Measurements from ENCODE around the gene HLA-F.

Gene HLA-F

GRCh38 chr6:29723262-29723665 lies at the start of gene HLA-F:
HLA-F (plus strand) TSS chr6:29723434; CDS start chr6:29723464, 30 bp downstream.
- DNase-seq (ENCODE audit: low read depth), result peak; percentile 69

GRCh38 chr6:29674008-29674407 lies 49.2 kb upstream of the HLA-F start:
- no peak for DNase-seq (ENCODE audit: low read depth)

GRCh38 chr6:29675561-29675960 lies 47.7 kb upstream of the HLA-F start:
- no peak for DNase-seq (ENCODE audit: low read depth)

GRCh38 chr6:29676981-29677601 lies 46.1 kb upstream of the HLA-F start:
- no peak for DNase-seq (ENCODE audit: low read depth)

GRCh38 chr6:29678114-29678513 lies 45.1 kb upstream of the HLA-F start:
- no peak for DNase-seq (ENCODE audit: low read depth)

GRCh38 chr6:29679962-29680361 lies 43.3 kb upstream of the HLA-F start:
- no peak for DNase-seq (ENCODE audit: low read depth)

- DNase-seq (ENCODE audit: low read depth), result no peak
These were observed 42.8 kb upstream of the HLA-F start for GRCh38 chr6:29680416-29680815.

GRCh38 chr6:29680904-29681303 lies 42.3 kb upstream of the HLA-F start, which contains the start of gene ZFP57:
ZFP57 (minus strand) TSS chr6:29681152; CDS start chr6:29677003, 4,149 bp downstream.
- no peak for DNase-seq (ENCODE audit: low read depth)

- no peak for DNase-seq (ENCODE audit: low read depth)
These were observed 41.4 kb upstream of the HLA-F start for GRCh38 chr6:29681811-29682210.

GRCh38 chr6:29685718-29686326 lies 37.4 kb upstream of the HLA-F start:
- no peak for DNase-seq (ENCODE audit: low read depth)

- no peak for DNase-seq (ENCODE audit: low read depth)
These were observed 28.6 kb upstream of the HLA-F start for GRCh38 chr6:29694637-29695036.

GRCh38 chr6:29696147-29697125 lies 26.8 kb upstream of the HLA-F start:
- DNase-seq (ENCODE audit: low read depth), result no peak

- DNase-seq (ENCODE audit: low read depth), result peak; percentile 60
These were observed 20.6 kb upstream of the HLA-F start for GRCh38 chr6:29702519-29703103.

GRCh38 chr6:29705389-29706231 lies 17.6 kb upstream of the HLA-F start:
- DNase-seq (ENCODE audit: low read depth), result no peak

- DNase-seq (ENCODE audit: low read depth), result no peak
These were observed 14.6 kb upstream of the HLA-F start for GRCh38 chr6:29708432-29709179.

- no peak for DNase-seq (ENCODE audit: low read depth)
These were observed 14.0 kb upstream of the HLA-F start for GRCh38 chr6:29709188-29709587.

GRCh38 chr6:29710281-29710941 lies 12.8 kb upstream of the HLA-F start:
- DNase-seq (ENCODE audit: low read depth), result no peak

GRCh38 chr6:29720863-29721262 lies 2.4 kb upstream of the HLA-F start:
- DNase-seq (ENCODE audit: low read depth), result no peak

- DNase-seq (ENCODE audit: low read depth), result peak; percentile 73
These were observed 693 bp downstream of the HLA-F start for GRCh38 chr6:29723666-29724588.
